ENCODE measurements around the gene MDFI. TPM values are rescaled to one million over a fixed set of nuclear protein-coding genes. Genes with fewer than 3 reads are reported as not detected.

MDFI gene
- total RNA-seq, 1 experiment from 2014 or later: not detected

- no peak for DNase-seq
- H3K4me3 ChIP-seq: no peak overlapping the region
- no peaks in the 10 kb centered on the region for H3K9me3 ChIP-seq
- no peaks in the 10 kb centered on the region for H3K36me3 ChIP-seq
- no peaks in the 10 kb centered on the region for H3K27me3 ChIP-seq
Measured at GRCh38 chr6:41697861-41698781, 59.9 kb downstream of the MDFI start.

DNA sequence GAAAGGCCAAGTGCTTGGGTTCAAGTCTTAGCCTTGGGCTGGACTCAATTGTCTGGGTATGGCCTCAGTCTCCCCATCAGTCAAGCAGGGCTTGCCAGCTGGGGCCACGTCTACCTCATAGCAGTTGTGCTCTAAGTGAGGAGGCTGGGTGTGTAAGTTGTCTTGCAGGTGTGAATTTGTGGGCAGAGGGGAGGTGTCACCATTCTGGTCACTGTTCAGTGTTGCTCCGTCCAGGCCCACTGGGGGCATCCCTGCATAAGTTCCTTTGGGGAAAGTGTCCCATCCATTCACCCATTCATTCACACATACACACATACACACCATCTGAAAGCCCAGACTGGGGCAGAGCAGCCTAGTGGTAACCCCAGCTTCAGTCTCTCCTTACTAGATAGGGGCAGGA, 60.8 kb downstream of the MDFI start:
- DNase-seq: no peak
- Histone ChIP-seq H3K36me3 (no peaks in the 10 kb centered on the region), H3K9me3 (no peaks in the 10 kb centered on the region), H3K27me3 (no peaks in the 10 kb centered on the region), H3K4me3 (no peak overlapping the region)

DNA sequence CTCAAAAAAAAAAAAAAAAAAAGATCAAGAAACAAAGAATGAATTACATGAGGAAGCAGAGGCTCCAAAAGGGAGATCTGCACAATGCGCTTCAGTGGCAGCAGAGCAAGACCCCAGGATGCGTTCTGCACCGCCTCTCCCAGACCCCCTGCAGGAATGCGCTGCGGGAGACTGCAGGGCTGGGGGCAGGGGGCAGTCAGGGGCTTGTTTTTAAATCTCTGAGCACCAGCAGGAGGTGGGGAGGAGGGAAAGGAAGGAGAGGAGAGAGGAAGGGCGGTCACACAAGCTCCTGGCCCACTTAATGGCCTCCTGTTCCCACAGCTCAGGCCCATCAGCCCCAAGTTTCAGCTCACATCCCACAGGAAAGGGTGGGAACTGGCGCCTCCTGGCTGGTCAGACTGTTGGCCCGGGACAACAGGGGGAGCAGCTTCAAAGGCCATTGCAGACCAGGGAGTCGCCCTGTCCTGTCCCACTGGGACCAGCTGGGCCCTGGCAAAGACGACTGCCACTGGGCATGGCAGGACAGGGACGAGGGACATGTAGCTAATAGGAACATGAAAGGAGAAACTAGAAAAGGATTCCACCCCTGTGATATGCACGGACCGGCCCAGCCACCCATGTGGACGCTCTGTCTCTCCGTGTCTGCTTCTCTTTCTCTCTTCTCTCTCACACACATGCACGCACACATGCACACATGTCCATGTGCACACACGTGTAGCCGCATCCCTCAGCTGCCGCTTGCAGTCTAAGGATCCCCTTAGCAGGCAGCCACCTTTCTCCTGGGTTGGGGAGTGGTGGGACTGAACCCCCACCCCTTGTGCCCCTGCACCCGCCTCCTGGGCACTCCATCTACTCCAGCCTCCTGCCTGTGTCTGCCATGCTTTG, 62.4 kb downstream of the MDFI start:
- no peak for DNase-seq
- no peaks in the 10 kb centered on the region for H3K27me3 ChIP-seq
- no peaks in the 10 kb centered on the region for H3K36me3 ChIP-seq
- H3K9me3 ChIP-seq: no peaks in the 10 kb centered on the region
- no peak overlapping the region for H3K4me3 ChIP-seq

- H3K27me3 ChIP-seq: no peaks in the 10 kb centered on the region
- H3K36me3 ChIP-seq: no peaks in the 10 kb centered on the region
- H3K9me3 ChIP-seq: no peaks in the 10 kb centered on the region
- no peak for DNase-seq
- no peak overlapping the region for H3K4me3 ChIP-seq
Measured at GRCh38 chr6:41702089-41702745, 63.9 kb downstream of the MDFI start.

- H3K36me3 ChIP-seq: no peaks in the 10 kb centered on the region
- no peak for DNase-seq
- H3K4me3 ChIP-seq: no peak overlapping the region
- H3K9me3 ChIP-seq: no peaks in the 10 kb centered on the region
- no peaks in the 10 kb centered on the region for H3K27me3 ChIP-seq
Measured at GRCh38 chr6:41702771-41703494, 64.7 kb downstream of the MDFI start.

Other genes starting within 250 kb of the MDFI start
- gene FOXP4, start 92.1 kb upstream of the MDFI start, total RNA-seq (2014; rRNA removed; shearing (Covaris generic); ENCODE audit: low replicate concordance): 0.53 TPM in 1 of 2 replicates, not detected in the other
- 4.4 and 5.2 TPM in 2 replicates for gene TFEB, start 97.1 kb downstream of the MDFI start, total RNA-seq (2014; rRNA removed; shearing (Covaris generic); ENCODE audit: low replicate concordance)
- not detected in 2 replicates for gene PGC, start 108.9 kb downstream of the MDFI start, total RNA-seq (2014; rRNA removed; shearing (Covaris generic); ENCODE audit: low replicate concordance)
- gene FRS3, start 141.4 kb downstream of the MDFI start, total RNA-seq (2014; rRNA removed; shearing (Covaris generic); ENCODE audit: low replicate concordance): 0.49 TPM in 1 of 2 replicates, not detected in the other
- gene PRICKLE4, start 142.3 kb downstream of the MDFI start, total RNA-seq (2014; rRNA removed; shearing (Covaris generic); ENCODE audit: low replicate concordance): not detected in 2 replicates
- gene TOMM6, start 149.2 kb downstream of the MDFI start, total RNA-seq (2014; rRNA removed; shearing (Covaris generic); ENCODE audit: low replicate concordance): 125 and 201 TPM in 2 replicates